SK-N-SH treated with all-trans-retinoic acid at 6 μM for 48 hours (cell line): ENCODE data around the gene TDRD9.

Experiments used
- ATAC-seq: fragments of 200-7000 bp; cut with Tn5 transposase; 3 replicates; pipeline ENCODE4 v1.9.1; 2020; ENCODE audit warnings: mild to moderate bottlenecking, moderate library complexity
- ARNTL ChIP-seq: fragments of 450-650 bp; formaldehyde crosslinking; IDR thresholded peaks from 2 replicates; pipeline ENCODE4 v1.5.0; 2020; ENCODE audit warnings: low read depth, mild to moderate bottlenecking, moderate library complexity, borderline replicate concordance
- BACH2 ChIP-seq: fragments of 250-450 bp; sonication (Bioruptor Pico); IDR thresholded peaks from 2 replicates; pipeline ENCODE4 v1.9.0; 2021; ENCODE audit warnings: mild to moderate bottlenecking, borderline replicate concordance
- CSDC2 ChIP-seq: fragments of 250-450 bp; sonication (Bioruptor Pico); IDR thresholded peaks from 2 replicates; pipeline ENCODE4 v1.5.0; 2020; ENCODE audit warnings: mild to moderate bottlenecking, moderate library complexity
- CSRNP3 ChIP-seq: fragments of 250-450 bp; sonication (Bioruptor Pico); IDR thresholded peaks from 2 replicates; pipeline ENCODE4 v1.5.1; 2021; ENCODE audit warnings: mild to moderate bottlenecking, moderate library complexity
- ESRRG ChIP-seq: fragments of 250-450 bp; sonication (Bioruptor Pico); IDR thresholded peaks from 2 replicates; pipeline ENCODE4 v1.6.1; 2021; ENCODE audit warnings: mild to moderate bottlenecking
- GLIS3 ChIP-seq: fragments of 250-450 bp; sonication (Bioruptor Pico); IDR thresholded peaks from 2 replicates; pipeline ENCODE4 v1.5.0; 2020; ENCODE audit warnings: mild to moderate bottlenecking, moderate library complexity
- ISL1 ChIP-seq: fragments of 250-450 bp; sonication (Bioruptor Pico); IDR thresholded peaks from 2 replicates; pipeline ENCODE4 v2.1.2; 2022; ENCODE audit warnings: mild to moderate bottlenecking, moderate library complexity
- OSR1 ChIP-seq: fragments of 250-450 bp; sonication (Bioruptor Pico); IDR thresholded peaks from 2 replicates; pipeline ENCODE4 v1.8.0; 2022; ENCODE audit warnings: moderate library complexity, mild to moderate bottlenecking, inconsistent platforms
- PATZ1 ChIP-seq: fragments of 250-450 bp; sonication (Bioruptor Pico); IDR thresholded peaks from 2 replicates; pipeline ENCODE4 v1.8.0; 2020; ENCODE audit warnings: mild to moderate bottlenecking, moderate library complexity, borderline replicate concordance
- POU6F1 ChIP-seq: fragments of 250-450 bp; sonication (Bioruptor Pico); IDR thresholded peaks from 2 replicates; pipeline ENCODE4 v1.8.0; 2021; ENCODE audit warnings: low read depth, mild to moderate bottlenecking, moderate library complexity, borderline replicate concordance
- PPARA ChIP-seq: fragments of 250-450 bp; sonication (Bioruptor Pico); IDR thresholded peaks from 2 replicates; pipeline ENCODE4 v1.5.0; 2020; ENCODE audit warnings: mild to moderate bottlenecking, borderline replicate concordance
- RARB ChIP-seq: fragments of 250-450 bp; sonication (Bioruptor Pico); IDR thresholded peaks from 2 replicates; pipeline ENCODE4 v1.8.0; 2021; ENCODE audit warnings: mild to moderate bottlenecking, moderate library complexity
- SNAI2 ChIP-seq: fragments of 250-450 bp; sonication (Bioruptor Pico); IDR thresholded peaks from 2 replicates; pipeline ENCODE4 v1.5.0; 2020; ENCODE audit warnings: mild to moderate bottlenecking, moderate library complexity
- TCF4 ChIP-seq: fragments of 250-450 bp; sonication (Bioruptor Pico); IDR thresholded peaks from 2 replicates; pipeline ENCODE4 v1.8.0; 2021; ENCODE audit warnings: mild to moderate bottlenecking, moderate library complexity, borderline replicate concordance
- TOX ChIP-seq: fragments of 250-450 bp; sonication (Bioruptor Pico); IDR thresholded peaks from 2 replicates; pipeline ENCODE4 v1.8.0; 2021; ENCODE audit warnings: mild to moderate bottlenecking, moderate library complexity, borderline replicate concordance
- TSHZ2 ChIP-seq: fragments of 250-450 bp; sonication (Bioruptor Pico); IDR thresholded peaks from 2 replicates; pipeline ENCODE4 v1.5.0; 2020; ENCODE audit warnings: mild to moderate bottlenecking, moderate library complexity
- ZC3H10 ChIP-seq: fragments of 250-450 bp; sonication (Bioruptor Pico); IDR thresholded peaks from 2 replicates; pipeline ENCODE4 v1.5.1; 2021; ENCODE audit warnings: mild to moderate bottlenecking, moderate library complexity
- ZFP3 ChIP-seq: fragments of 250-450 bp; sonication (Bioruptor Pico); IDR thresholded peaks from 2 replicates; pipeline ENCODE4 v1.5.0; 2020; ENCODE audit warnings: mild to moderate bottlenecking, moderate library complexity
- ZFP30 ChIP-seq: fragments of 450-650 bp; formaldehyde crosslinking; IDR thresholded peaks from 2 replicates; pipeline ENCODE4 v1.5.0; 2022; ENCODE audit warnings: mild to moderate bottlenecking, moderate library complexity
- ZNF565 ChIP-seq: fragments of 450-650 bp; formaldehyde crosslinking; conservative IDR thresholded peaks from 2 replicates; pipeline ENCODE4 v1.5.0; 2020; ENCODE audit warnings: low read depth, mild to moderate bottlenecking, moderate library complexity
- ZNF70 ChIP-seq: fragments of 450-650 bp; formaldehyde crosslinking; IDR thresholded peaks from 2 replicates; pipeline ENCODE4 v1.5.0; 2020; ENCODE audit warnings: mild to moderate bottlenecking, moderate library complexity
- ZNF8 ChIP-seq: fragments of 450-650 bp; formaldehyde crosslinking; IDR thresholded peaks from 2 replicates; pipeline ENCODE4 v1.5.0; 2020; ENCODE audit warnings: mild to moderate bottlenecking, moderate library complexity

The TDRD9 gene

DNA sequence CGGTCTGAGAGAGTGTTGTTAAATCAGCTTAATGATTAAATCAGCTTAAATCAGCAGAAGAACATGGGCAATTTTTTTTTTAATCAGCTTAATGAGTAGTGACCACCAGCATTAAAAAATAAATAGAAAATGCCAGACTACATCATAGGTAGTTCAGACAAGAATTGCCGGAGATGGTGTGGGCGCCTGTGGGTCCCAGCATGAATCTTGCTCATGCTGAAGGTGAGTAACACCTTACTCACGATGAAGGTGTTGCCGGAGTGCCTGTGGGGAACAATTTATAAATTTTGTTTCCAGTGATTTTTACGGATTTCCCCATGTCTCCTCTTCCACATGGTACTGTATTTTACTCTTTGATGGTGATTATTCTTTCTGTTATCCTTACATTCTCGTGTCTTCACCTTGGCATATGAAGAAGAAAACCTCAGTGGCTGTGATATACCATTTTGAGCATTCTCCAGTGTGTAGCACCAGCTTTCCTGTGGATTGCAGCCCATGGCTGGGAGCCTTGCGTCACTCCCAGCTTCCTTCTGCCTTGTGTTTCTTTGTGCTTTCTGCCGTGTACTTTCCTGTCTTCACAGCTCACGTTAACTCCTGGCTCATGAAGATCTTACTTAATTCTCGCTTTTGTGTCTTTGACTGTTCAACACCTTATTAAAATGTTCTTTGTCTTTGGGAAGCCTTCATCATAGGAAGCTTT is 4.7 kb downstream of the TDRD9 start:
- no peak for TF ChIP-seq ZNF8
- no peak for TF ChIP-seq TSHZ2 (CRISPR knock-in tag)
- no peak for TF ChIP-seq OSR1 (CRISPR knock-in tag)
- no peak for TF ChIP-seq ZNF565 (CRISPR knock-in tag)
- TF ChIP-seq BACH2 (CRISPR knock-in tag), result no peak
- TF ChIP-seq ZC3H10 (CRISPR knock-in tag), result no peak
- no peak for TF ChIP-seq ISL1 (CRISPR knock-in tag)
- no peak for TF ChIP-seq ZNF70 (CRISPR knock-in tag)
- no peak for TF ChIP-seq TOX (CRISPR knock-in tag)
- no peak for TF ChIP-seq CSDC2 (CRISPR knock-in tag)
- TF ChIP-seq ZFP3 (CRISPR knock-in tag), result no peak
- no peak for TF ChIP-seq PPARA
- TF ChIP-seq ARNTL, result no peak
- TF ChIP-seq GLIS3 (CRISPR knock-in tag), result no peak
- no peak for TF ChIP-seq SNAI2 (CRISPR knock-in tag)
- no peak for TF ChIP-seq POU6F1 (CRISPR knock-in tag)
- no peak for TF ChIP-seq RARB (CRISPR knock-in tag)
- ATAC-seq, result no peak

GRCh38 chr14:103935102-103935501 is 6.8 kb downstream of the TDRD9 start:
- TF ChIP-seq PPARA (no peak), TOX (CRISPR knock-in tag) (no peak), ZC3H10 (CRISPR knock-in tag) (no peak), ZFP3 (CRISPR knock-in tag) (no peak), ZFP30 (no peak), TSHZ2 (CRISPR knock-in tag) (no peak), OSR1 (CRISPR knock-in tag) (no peak), CSRNP3 (no peak), ZNF70 (CRISPR knock-in tag) (no peak), PATZ1 (no peak), BACH2 (CRISPR knock-in tag) (no peak), TCF4 (CRISPR knock-in tag) (no peak), ESRRG (CRISPR knock-in tag) (no peak), CSDC2 (CRISPR knock-in tag) (no peak), SNAI2 (CRISPR knock-in tag) (no peak), POU6F1 (CRISPR knock-in tag) (no peak), ZNF565 (CRISPR knock-in tag) (no peak)
- ATAC-seq, result no peak
